Muscle layer of colon (tissue), 2 donors: ENCODE results near the gene RGS9.

Experiments
- H3K27ac ChIP-seq: one replicate; pipeline ENCODE4 v1.7.0; 2013; ENCODE audit warnings: low read depth, mild to moderate bottlenecking, low read length, moderate library complexity
- H3K27me3 ChIP-seq, 2 donors: one replicate each; pipeline ENCODE4 v1.7.0; 2013; ENCODE audit warnings: low read length in 2 of 2, mild to moderate bottlenecking in 2 of 2; ENCODE audit not compliant: insufficient read depth in 2 of 2, control insufficient read depth in 1 of 2
- H3K36me3 ChIP-seq: one replicate; pipeline ENCODE4 v1.7.0; 2013; ENCODE audit warnings: mild to moderate bottlenecking, low read length; ENCODE audit not compliant: insufficient read depth
- H3K4me1 ChIP-seq: one replicate; pipeline ENCODE4 v1.7.0; 2013; ENCODE audit warnings: mild to moderate bottlenecking, low read length; ENCODE audit not compliant: insufficient read depth
- H3K4me3 ChIP-seq, 2 donors: one replicate each; pipeline ENCODE4 v1.7.0; 2013; ENCODE audit warnings: low read length in 2 of 2, low read depth in 1 of 2, mild to moderate bottlenecking in 1 of 2, moderate library complexity in 1 of 2
- H3K9ac ChIP-seq: one replicate; pipeline ENCODE4 v1.7.0; 2013; ENCODE audit warnings: low read length
- H3K9me3 ChIP-seq: one replicate; pipeline ENCODE4 v1.7.0; 2013; ENCODE audit warnings: mild to moderate bottlenecking, low read length
- donor health status: abdominal sarcoma.
- donor health status: Adenocarcinoma of cecum.

The RGS9 gene

GRCh38 chr17:65142247-65142646, 5.1 kb downstream of the RGS9 start:
- Histone ChIP-seq H3K36me3 (no peaks in the 10 kb centered on the region), H3K4me3 (no peak overlapping the region), H3K9ac (no peak overlapping the region), H3K4me1 (peaks cover 14% of the 10 kb centered on the region), H3K27me3 (no peaks in the 10 kb centered on the region), H3K9me3 (no peaks in the 10 kb centered on the region), H3K27ac (no peak overlapping the region)

GRCh38 chr17:65143889-65144604, 6.9 kb downstream of the RGS9 start:
- Histone ChIP-seq H3K36me3 (no peaks in the 10 kb centered on the region), H3K27me3 (no peaks in the 10 kb centered on the region), H3K4me3 (no peak overlapping the region), H3K9ac (no peak overlapping the region), H3K4me1 (no peaks in the 10 kb centered on the region), H3K9me3 (no peaks in the 10 kb centered on the region), H3K27ac (no peak overlapping the region)

GRCh38 chr17:65145743-65146142, 8.6 kb downstream of the RGS9 start:
- H3K9ac ChIP-seq = no peak overlapping the region
- H3K27me3 ChIP-seq = no peaks in the 10 kb centered on the region
- H3K36me3 ChIP-seq = no peaks in the 10 kb centered on the region
- H3K9me3 ChIP-seq = no peaks in the 10 kb centered on the region
- H3K4me1 ChIP-seq = no peaks in the 10 kb centered on the region
- no peak overlapping the region for H3K27ac ChIP-seq
- H3K4me3 ChIP-seq = no peak overlapping the region

- H3K36me3 ChIP-seq = no peaks in the 10 kb centered on the region
- H3K4me3 ChIP-seq = no peak overlapping the region
- no peaks in the 10 kb centered on the region for H3K27me3 ChIP-seq
- H3K9me3 ChIP-seq = no peaks in the 10 kb centered on the region
- no peak overlapping the region for H3K27ac ChIP-seq
- H3K9ac ChIP-seq = no peak overlapping the region
- H3K4me1 ChIP-seq = no peaks in the 10 kb centered on the region
These were observed 10.8 kb downstream of the RGS9 start for GRCh38 chr17:65147955-65148354.

GRCh38 chr17:65154770-65155589, 17.8 kb downstream of the RGS9 start:
- no peaks in the 10 kb centered on the region for H3K4me1 ChIP-seq
- H3K36me3 ChIP-seq = no peaks in the 10 kb centered on the region
- H3K27ac ChIP-seq = no peak overlapping the region
- no peak overlapping the region for H3K9ac ChIP-seq
- no peaks in the 10 kb centered on the region for H3K27me3 ChIP-seq
- H3K4me3 ChIP-seq = no peak overlapping the region
- no peaks in the 10 kb centered on the region for H3K9me3 ChIP-seq

GRCh38 chr17:65155622-65156021, 18.5 kb downstream of the RGS9 start:
- no peaks in the 10 kb centered on the region for H3K27me3 ChIP-seq
- H3K36me3 ChIP-seq = no peaks in the 10 kb centered on the region
- no peak overlapping the region for H3K9ac ChIP-seq
- no peak overlapping the region for H3K4me3 ChIP-seq
- no peaks in the 10 kb centered on the region for H3K9me3 ChIP-seq
- H3K27ac ChIP-seq = no peak overlapping the region
- H3K4me1 ChIP-seq = no peaks in the 10 kb centered on the region

- Histone ChIP-seq H3K9me3 (no peaks in the 10 kb centered on the region), H3K4me3 (no peak overlapping the region), H3K9ac (no peak overlapping the region), H3K36me3 (no peaks in the 10 kb centered on the region), H3K27ac (no peak overlapping the region), H3K27me3 (no peaks in the 10 kb centered on the region), H3K4me1 (no peaks in the 10 kb centered on the region)
These were observed 19.1 kb downstream of the RGS9 start for GRCh38 chr17:65156185-65156834.

GRCh38 chr17:65156835-65157565, 19.8 kb downstream of the RGS9 start:
- Histone ChIP-seq H3K4me3 (no peak overlapping the region), H3K9ac (no peak overlapping the region), H3K4me1 (no peaks in the 10 kb centered on the region), H3K36me3 (no peaks in the 10 kb centered on the region), H3K27me3 (no peaks in the 10 kb centered on the region), H3K9me3 (no peaks in the 10 kb centered on the region), H3K27ac (no peak overlapping the region)

- H3K4me1 ChIP-seq = no peaks in the 10 kb centered on the region
- no peak overlapping the region for H3K4me3 ChIP-seq
- H3K27ac ChIP-seq = no peak overlapping the region
- H3K36me3 ChIP-seq = no peaks in the 10 kb centered on the region
- H3K9me3 ChIP-seq = no peaks in the 10 kb centered on the region
- no peaks in the 10 kb centered on the region for H3K27me3 ChIP-seq
- no peak overlapping the region for H3K9ac ChIP-seq
These were observed 20.9 kb downstream of the RGS9 start for GRCh38 chr17:65158041-65158440.

- Histone ChIP-seq H3K4me3 (no peak overlapping the region), H3K36me3 (no peaks in the 10 kb centered on the region), H3K27me3 (no peaks in the 10 kb centered on the region), H3K27ac (no peak overlapping the region), H3K4me1 (no peaks in the 10 kb centered on the region), H3K9me3 (no peaks in the 10 kb centered on the region), H3K9ac (no peak overlapping the region)
These were observed 21.5 kb downstream of the RGS9 start for GRCh38 chr17:65158622-65159021.

GRCh38 chr17:65160516-65160915, 23.3 kb downstream of the RGS9 start:
- H3K9me3 ChIP-seq = no peaks in the 10 kb centered on the region
- H3K27me3 ChIP-seq = no peaks in the 10 kb centered on the region
- H3K27ac ChIP-seq = no peak overlapping the region
- no peaks in the 10 kb centered on the region for H3K4me1 ChIP-seq
- no peaks in the 10 kb centered on the region for H3K36me3 ChIP-seq
- no peak overlapping the region for H3K9ac ChIP-seq
- H3K4me3 ChIP-seq = no peak overlapping the region
